ENCODE data around the gene PBX1.

The PBX1 gene

GRCh38 chr1:164886101-164886500 lies 327.1 kb downstream of the PBX1 start:
- FAIRE-seq: no peak

DNA sequence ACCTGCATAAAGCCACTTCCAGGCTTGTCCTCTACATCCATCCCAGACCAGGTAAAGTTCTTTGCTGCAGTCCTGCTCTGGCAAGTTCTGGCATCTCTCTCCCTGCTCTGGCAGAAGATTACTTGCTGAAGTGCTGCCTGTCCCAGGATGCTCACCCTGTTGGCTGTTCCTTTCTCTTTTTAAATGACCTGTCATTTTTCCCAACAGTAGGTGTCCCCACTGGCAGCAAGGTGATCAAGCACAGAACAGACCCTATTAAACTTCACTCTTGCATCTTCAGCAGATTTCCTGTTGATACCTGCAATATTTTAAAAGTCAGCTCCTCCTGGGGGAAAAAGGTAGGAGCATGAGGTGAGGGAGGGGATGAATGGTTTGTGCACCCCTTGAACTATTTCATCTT lies 332.6 kb downstream of the PBX1 start:
- FAIRE-seq: no peak

- no peak for FAIRE-seq
Observed at GRCh38 chr1:164895026-164895912, 336.3 kb downstream of the PBX1 start.

GRCh38 chr1:164901031-164901430 lies 342.0 kb downstream of the PBX1 start:
- no peak for FAIRE-seq

Measured in endometrium (tissue), 2 donors.